HG03108 (cell line): ENCODE measurements around the gene KLHL13.
"Not testable (repeated sequence)": the region's sequence is repeated elsewhere in the genome, so short reads cannot be mapped to it uniquely, and the experiment has no call there.

Source experiments
- ATAC-seq: cut with Tn5 transposase; IDR thresholded peaks from one replicate; pipeline ENCODE4 v1.9.1; 2021; ENCODE audit warnings: moderate library complexity; ENCODE audit not compliant: unreplicated experiment

Gene KLHL13

DNA sequence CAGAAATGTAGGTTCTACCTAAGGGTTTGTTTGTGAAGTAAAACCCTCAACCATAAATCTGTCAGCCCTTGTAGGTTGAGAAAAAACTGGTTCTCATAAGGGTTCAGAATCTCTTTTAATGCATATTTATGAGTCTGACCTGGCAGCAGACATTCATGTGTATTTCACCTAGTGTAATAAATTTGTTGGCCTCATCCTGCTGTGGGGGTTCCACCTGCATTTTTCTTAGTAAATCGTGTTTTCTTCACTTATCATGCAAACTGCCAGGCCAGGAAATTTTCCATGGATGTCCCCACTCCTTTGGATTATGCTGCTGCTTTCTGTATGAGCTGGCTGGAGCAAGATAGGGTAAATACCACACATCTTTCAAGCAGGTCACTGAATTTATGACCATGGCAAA is 42.4 kb downstream of the KLHL13 start:
- no peak for ATAC-seq

- no peak for ATAC-seq
Measured at GRCh38 chrX:118066867-118067515, 49.6 kb downstream of the KLHL13 start.

GRCh38 chrX:118062817-118063615 is 53.6 kb downstream of the KLHL13 start:
- peak; percentile 68 for ATAC-seq

DNA sequence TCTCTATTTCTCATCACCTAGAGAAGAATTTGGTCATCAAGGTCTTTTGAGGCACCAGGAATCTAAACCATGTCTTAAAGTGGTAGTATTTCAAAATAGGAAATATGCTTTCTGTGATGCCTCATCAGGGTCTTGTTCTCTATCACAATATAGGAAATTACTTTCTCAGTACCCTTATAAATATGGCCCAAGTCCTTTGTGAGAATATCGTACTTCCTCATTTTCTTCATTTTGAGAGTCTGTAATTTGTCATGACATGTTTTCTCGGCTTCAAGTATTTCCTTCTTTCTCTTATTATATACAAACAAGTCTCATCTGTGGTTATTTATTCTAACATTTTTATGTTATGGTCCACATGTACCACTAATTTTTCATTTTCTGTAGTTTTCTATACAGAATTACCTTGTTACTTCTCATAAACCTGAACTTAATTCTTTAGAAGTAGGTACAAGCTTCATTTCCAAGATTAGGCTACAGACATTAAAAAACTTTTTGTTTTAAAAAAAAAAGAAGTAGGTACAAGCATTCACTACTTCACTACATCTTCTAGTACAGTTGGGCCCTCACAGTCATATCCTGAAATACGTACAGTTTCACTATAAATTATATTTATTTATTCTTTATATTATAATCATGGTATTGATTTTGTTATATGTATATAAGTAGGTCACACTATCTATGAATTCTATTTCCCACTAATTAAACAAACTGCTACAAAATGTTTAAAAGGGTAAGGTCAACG is 54.4 kb downstream of the KLHL13 start:
- ATAC-seq, result peak; percentile 15

DNA sequence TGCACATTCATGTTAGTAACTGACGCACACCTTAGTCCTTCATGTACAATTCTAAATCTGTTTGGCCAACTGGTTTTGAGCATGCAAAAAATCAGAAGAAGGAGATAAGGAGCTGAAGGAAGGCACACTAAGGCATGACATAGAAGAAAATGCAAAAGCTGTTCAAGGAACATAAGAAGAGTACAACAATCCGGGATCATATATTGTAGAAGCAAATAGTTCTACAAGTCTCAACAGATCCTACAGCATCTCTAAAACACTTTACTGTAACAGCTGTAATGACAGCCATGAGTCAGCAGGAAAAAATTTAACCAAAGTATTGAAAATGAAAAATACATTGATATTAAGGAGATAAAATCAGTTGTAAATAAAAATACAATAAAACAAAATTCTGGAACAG is 57.7 kb downstream of the KLHL13 start:
- no peak for ATAC-seq

DNA sequence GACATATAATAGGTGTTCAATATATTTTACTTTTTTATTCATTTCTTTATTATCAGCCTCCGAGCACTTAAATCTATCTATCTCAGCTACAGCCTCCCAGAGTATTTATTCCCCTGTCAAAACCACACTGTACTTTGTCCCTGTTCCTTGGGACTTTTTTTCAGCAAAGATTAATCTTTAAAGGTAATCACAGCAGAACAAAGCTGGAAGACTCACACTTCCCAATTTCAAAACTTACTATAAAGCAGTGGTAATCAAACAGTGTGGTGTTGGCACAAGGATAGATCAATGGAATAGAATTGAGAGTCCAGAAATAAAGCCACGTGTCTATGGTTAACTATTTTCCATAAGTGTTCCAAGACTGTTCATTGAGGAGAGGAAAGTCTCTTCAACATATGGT is 59.7 kb downstream of the KLHL13 start:
- no peak for ATAC-seq

DNA sequence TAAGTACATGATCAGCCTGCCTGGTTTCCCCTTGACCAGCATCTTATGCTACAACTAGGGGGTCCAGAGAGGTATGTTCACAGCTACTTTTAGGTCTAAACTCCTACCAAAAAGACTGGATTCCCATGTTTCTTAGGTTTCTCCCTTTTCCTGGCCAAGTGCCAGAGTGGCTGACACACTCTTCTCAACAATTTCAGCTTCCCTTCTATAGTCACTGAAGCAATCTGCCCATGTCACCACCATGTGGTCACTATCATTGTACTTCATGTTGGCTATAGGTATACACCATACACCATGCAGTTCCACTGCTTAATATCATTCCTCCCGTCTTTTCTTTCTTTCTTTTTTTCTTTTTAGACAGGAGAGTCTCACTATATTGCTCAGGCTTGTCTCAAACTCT is 66.9 kb downstream of the KLHL13 start:
- no peak for ATAC-seq

- no peak for ATAC-seq
Measured at GRCh38 chrX:118047446-118048186, 69.0 kb downstream of the KLHL13 start.

GRCh38 chrX:118039591-118039990 is 77.0 kb downstream of the KLHL13 start:
- ATAC-seq, result no peak

DNA sequence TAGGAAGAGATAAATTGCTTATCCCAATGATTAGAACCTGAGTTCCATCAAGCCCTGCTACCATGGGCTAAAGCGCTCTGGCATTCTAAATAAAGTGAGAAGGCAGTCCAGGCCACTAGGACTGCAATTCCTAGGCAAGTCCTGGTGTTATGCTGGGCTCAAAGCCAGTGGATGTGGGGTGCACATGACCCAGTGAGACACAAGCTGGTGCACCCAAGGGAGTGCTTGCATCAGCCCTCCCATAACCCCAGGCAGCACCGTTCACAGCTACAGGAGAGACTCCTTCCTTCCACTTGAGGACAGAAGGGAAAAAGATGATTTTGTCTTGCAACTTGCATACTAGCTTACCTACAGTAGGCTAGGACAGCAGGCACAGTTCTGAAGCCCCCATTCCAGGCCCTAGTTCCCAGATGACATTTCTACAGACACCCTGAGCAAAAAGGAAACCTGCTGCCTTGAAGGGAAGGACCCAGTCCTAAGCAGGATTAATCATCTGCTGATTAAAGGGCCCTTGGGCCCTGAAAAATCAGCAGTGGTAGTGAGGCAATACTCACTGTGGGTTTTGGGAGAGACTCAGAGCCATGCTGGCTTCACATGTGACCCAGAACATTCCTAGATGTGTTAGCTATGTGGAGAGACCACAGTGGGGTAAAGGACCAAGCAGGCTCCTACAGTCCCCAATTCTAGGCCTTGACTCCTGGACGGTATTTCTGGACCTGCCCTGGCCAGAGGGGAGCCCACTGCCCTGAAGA is 77.8 kb downstream of the KLHL13 start:
- ATAC-seq, result no peak

DNA sequence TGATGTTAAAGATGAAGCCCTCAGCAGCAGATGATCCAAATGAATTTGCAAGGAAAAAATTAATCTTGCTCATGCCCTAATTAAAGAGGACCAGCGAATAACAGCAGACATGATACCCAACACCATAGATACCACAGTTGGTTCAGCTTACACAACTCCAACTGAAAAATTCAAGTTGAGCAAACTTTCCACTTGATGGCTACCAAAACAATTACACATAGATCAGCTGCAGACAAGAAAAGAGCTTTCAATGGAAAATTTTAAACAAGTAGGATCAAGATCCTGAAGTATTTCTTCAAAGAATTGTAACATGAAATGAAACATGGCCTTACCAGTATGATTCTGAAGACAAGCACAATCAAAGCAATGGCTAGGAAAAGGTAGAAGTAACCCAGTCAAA is 90.0 kb downstream of the KLHL13 start:
- no peak for ATAC-seq

- no peak for ATAC-seq
Measured at GRCh38 chrX:118025226-118025625, 91.4 kb downstream of the KLHL13 start.

GRCh38 chrX:118024482-118024881 is 92.1 kb downstream of the KLHL13 start:
- ATAC-seq, result no peak

DNA sequence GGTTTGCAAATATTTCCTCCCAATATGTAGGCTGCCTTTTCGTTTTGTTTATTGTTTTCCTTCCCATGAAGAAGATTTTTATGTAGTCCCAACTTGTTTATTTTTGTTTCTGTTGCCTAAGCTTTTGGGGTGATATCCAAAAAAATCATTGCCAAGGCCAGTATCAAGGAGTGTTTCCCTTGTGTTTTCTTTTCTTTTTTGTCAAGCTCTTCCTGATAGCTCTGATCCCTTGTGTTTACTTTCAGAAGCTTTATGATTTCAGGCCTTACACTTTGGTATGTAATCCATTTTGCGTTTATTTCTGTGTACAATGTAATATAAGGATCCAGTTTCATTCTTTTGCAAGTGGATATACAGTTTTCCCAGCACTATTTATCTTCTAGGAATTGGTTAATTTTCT is 93.9 kb downstream of the KLHL13 start:
- ATAC-seq, result no peak

DNA sequence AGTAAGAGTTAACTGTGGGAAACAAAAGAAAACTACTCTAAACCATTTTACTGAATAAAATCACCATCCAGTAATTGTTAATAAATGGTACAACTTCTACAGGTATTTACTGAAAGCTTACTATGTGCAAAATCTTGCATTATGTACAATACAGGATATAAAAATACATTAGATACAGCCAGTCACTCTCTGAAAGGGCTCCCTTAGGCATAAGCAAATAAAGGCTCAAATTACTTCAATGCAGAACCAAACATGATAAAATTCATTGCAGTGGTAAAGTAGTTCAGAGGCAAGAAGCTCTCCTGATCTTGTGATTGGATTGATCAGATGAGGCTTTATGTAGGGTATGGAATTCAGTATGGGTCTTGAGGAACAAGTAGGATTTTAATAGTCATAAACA is 100.2 kb downstream of the KLHL13 start:
- no peak for ATAC-seq

DNA sequence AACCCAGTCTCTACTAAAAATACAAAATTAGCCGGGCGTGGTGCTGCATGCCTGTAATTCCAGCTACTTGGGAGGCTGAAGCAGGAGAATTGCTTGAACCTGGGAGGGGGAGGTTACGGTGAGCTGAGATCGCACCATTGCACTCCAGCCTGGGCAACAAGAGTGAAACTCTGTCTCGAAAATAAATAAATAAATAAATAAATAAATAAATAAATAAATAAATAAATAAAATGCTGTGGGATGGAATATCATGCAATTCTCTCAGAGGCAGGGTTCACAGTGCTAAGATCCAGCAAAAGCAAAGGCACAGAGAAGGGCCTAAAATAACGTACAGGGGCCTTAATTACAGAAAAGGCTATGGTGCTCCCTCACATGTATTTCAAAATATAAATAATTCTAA is 114.2 kb downstream of the KLHL13 start:
- ATAC-seq, result not testable (repeated sequence)

GRCh38 chrX:118000518-118000917 is 116.1 kb downstream of the KLHL13 start:
- no peak for ATAC-seq

DNA sequence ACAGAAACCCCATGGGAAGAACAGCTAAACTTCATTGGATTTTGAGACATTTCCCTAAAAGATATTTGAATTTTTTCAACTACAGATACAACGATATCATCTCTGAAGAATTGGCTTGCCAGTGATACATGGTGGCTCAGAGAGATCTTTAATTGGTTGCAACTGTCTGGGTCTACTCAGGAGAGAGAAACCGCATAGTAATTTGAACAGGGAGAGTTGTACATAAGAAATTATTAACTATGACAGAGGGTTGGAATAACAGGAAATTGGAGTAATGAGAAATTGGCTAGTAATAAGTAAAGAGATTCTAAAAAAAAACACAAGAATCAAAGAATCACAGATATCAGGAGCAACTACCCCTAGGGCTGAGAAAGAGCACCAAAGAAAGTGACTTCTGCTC is 118.4 kb downstream of the KLHL13 start:
- ATAC-seq, result no peak

DNA sequence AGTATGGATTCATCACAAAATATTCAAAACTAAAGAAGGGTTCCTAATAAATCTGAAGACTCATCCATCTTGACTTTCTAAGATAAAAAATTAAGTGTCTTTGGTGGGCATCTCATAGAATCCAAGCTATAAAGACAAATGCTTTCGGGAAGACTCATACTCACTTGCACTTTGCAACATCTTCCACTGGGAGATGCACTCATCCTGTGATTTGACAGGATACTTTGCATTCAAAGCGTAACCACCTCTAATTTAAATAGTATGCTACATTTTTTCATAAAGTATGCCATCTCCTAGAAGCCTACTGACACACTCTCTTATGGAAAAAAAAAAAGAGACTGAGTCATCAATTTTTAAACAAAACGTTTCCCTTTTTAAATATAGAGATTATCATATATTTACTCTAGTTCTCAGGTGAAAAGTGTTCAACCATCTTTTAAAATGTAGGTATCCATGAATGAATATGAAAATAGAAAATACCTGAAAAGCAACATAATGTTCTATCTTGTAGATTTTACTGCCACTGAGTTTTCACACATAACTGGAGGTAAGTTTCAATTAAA is 119.6 kb downstream of the KLHL13 start:
- ATAC-seq, result no peak

GRCh38 chrX:117996408-117996807 is 120.2 kb downstream of the KLHL13 start:
- ATAC-seq, result no peak
